ENCODE measurements around the gene LHX3. TPM values are rescaled to one million over a fixed set of nuclear protein-coding genes. Genes with fewer than 3 reads are reported as not detected.

The LHX3 gene
- total and polyA plus RNA-seq, 10 of the 15 experiments (the other 5 are each of a cell fraction or from before 2014, with no cell fraction given): not detected

- no peaks in the 10 kb centered on the region; a peak in 1 of 4 replicates for H3K36me3 ChIP-seq (ENCODE audit: control insufficient read depth in 2 of 2, insufficient read depth in 2 of 2, low read length in 1 of 2)
Observed at GRCh38 chr9:136242918-136243525, 38.1 kb upstream of the LHX3 start.

More at GRCh38 chr9:136242918-136243525, 38.1 kb upstream of the LHX3 start:
- Histone ChIP-seq H2AFZ (ENCODE audit: control insufficient read depth, low read depth, low read length) (no peak overlapping the region), H3K27me3 (replicated peaks in 1 of 2; ENCODE audit: control insufficient read depth in 2 of 2, insufficient read depth in 2 of 2, low read length in 1 of 2) (peaks cover 0 to 1% of the 10 kb centered on the region in 2 experiments; a peak in 2 of 4 replicates), H3K9me3 (replicated peaks; ENCODE audit: control insufficient read depth, insufficient read depth, low read length) (no peaks in the 10 kb centered on the region), H3K9ac (ENCODE audit: control insufficient read depth, insufficient read depth, low read length) (peak overlapping the region; percentile 4; the same call in 1 of the 2 replicates), H3K4me3 (peak overlapping the region; percentile 80), H3K27ac (ENCODE audit: control insufficient read depth, insufficient read depth) (peak overlapping the region; percentile 75), H3K4me2 (ENCODE audit: control insufficient read depth, insufficient read depth) (peak overlapping the region; percentile 64), H3K4me1 (ENCODE audit: control insufficient read depth, insufficient read depth, low read length) (peaks cover 49% of the 10 kb centered on the region), H3K79me2 (ENCODE audit: control insufficient read depth, insufficient read depth, low read length) (peaks cover 63% of the 10 kb centered on the region), H4K20me1 (ENCODE audit: control insufficient read depth, insufficient read depth) (peaks cover 4% of the 10 kb centered on the region; the same call in 1 of the 2 replicates)
- peak; percentile 11 for DNase-seq (ENCODE audit: low read depth, low spot score)
- no TSS peak for BruUV-seq (replicated peaks)
- FAIRE-seq: peak; percentile 35
- CTCF ChIA-PET: interaction anchor here (0.7 to 3.2 kb wide), 7 partner anchors 17 to 104 kb away, joined by 3 to 30 read pairs (median 6); no protein-coding TSS in a partner anchor
- ATAC-seq: peak; percentile 47
- POLR2A ChIA-PET: interaction anchor here (0.6 to 0.8 kb wide), 4 partner anchors 18 to 201 kb away, joined by 3 to 4 read pairs (median 3); no protein-coding TSS in a partner anchor
- in situ Hi-C loops (cut with MboI) (no loop called here), intact Hi-C loops (cut with micrococcal nuclease; ENCODE audit: unreplicated experiment) (no loop called here)
- RAD21 ChIA-PET (ENCODE audit: unreplicated experiment): interaction anchor here (0.8 to 1.5 kb wide), 3 partner anchors 25 to 73 kb away, joined by 3 to 7 read pairs (median 6); no protein-coding TSS in a partner anchor
- SMC1A ChIA-PET (ENCODE audit: uncharacterized antibody, unreplicated experiment): interaction anchor here (1.5 to 1.6 kb wide), 2 partner anchors 16 to 18 kb away, joined by 5 to 9 read pairs; no protein-coding TSS in a partner anchor
- 69% methylated on average over 6 of the region's 6 CpGs for WGBS (ENCODE audit: insufficient coverage, insufficient replicate concordance, low lambda C conversion rate, missing lambda C conversion rate)
- TF ChIP-seq SP1 (IDR thresholded peaks at IDR 0.05; ENCODE audit: low read depth, low read length) (no peak), RAD21 (IDR thresholded peaks at IDR 0.05; ENCODE audit: insufficient read depth, low read depth, low read length) (peak; percentile 24; the same call in 1 of the 2 replicates), YY1 (IDR thresholded peaks at IDR 0.05; ENCODE audit: low read depth, low read length) (no peak), ZNF217 (IDR thresholded peaks at IDR 0.05) (no peak), IRF4 (IDR thresholded peaks at IDR 0.05; ENCODE audit: low read depth, low read length) (no peak), CTCF (IDR thresholded peaks at IDR 0.05 in 2 of 3, conservative IDR thresholded peaks at IDR 0.05 in 1 of 3; ENCODE audit: control insufficient read depth in 2 of 3, extremely low read depth in 1 of 3, insufficient read depth in 1 of 3, low read depth in 3 of 3, low read length in 3 of 3) (peak; percentile 25 to 43 (median 36); a peak in 5 of 6 replicates), TAF1 (IDR thresholded peaks at IDR 0.05; ENCODE audit: borderline replicate concordance, low read depth, low read length) (no peak)

All from GM12878 (cell line).